Stimulated activated CD4-positive, alpha-beta T cell treated with anti-CD3 and anti-CD28 coated beads, Interleukin-1b, Interleukin-23, amount 100 ng/mL, for 24 hours (primary cell): ENCODE measurements around the gene TCEAL1.
"Not testable (repeated sequence)": the region's sequence is repeated elsewhere in the genome, so short reads cannot be mapped to it uniquely, and the experiment has no call there.

Experiments
- DNase-seq, 4 experiments: peaks; one replicate each; pipeline ENCODE4 v3.0.0-alpha.2; 2020; ENCODE audit warnings: low read depth in 4 of 4, low spot score in 1 of 4

The TCEAL1 gene

GRCh38 chrX:103628386-103629317 lies at the start of gene TCEAL1:
TSS of gene TCEAL1 (plus strand) at chrX:103628975. CDS start at chrX:103629917, 942 bp downstream.
- DNase-seq: no peak

DNA sequence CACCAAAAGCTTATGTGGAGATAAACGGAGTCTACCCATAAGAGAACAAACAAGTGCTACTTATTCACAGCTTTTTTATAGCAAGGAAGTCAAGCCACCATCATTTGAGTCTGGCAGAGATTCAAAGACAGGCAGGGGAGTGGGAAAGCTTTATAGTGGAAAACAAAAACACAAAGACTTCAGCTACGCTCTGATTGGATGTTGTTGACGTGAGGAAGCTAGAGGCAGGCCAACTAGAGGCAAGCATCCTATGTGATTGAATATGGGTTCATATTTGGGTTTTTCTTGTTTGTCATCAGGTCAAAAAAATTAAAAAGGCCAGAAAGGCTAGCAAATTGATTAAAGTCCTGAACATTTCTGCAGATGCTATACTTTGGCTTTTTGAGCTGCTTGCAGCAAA lies 44.2 kb upstream of the TCEAL1 start:
- no peak for DNase-seq

DNA sequence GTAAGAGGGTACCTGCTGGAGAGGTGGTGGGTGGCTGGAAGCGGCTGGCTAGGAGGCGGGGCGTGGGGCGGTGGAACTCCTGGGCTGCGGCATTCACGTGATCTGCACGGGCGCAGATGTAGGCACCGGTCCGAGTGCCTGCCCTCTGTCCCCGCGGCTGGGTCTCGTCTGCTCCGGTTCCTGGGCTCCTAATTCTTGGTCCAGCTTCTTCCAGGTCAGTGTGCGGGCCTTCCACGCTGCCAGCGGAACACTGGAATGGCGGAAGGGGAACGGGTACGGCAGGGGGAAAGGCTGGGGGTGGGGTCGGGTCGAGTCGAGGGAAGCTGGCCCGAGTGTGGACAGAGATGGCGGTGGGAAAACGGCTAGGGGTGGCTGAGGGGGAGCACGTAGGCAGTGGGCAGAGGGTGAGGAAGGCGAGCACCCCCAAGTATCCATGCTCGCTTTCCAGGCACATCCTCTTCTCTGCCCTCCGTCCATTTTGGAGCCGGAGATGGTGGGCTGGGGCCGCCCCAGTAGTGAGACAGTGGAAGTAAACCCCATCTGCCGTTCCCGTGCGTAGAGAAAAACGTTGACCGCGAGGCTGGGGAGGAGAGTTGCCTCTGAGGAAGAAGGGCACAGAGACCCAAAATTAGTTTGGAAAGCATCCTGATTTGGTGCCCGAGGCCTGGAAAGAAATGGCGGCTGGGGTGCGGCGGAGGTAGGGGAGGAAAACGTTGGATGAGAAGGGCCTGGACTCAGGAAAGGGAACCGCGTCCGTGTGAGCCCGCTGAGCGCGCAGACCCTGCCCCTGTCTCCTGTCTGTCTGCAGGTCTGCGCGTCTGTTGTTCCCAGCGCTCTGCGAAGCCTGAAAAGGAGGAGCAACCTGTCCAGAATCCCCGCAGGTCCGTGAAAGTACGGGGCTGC lies 43.1 kb upstream of the TCEAL1 start, which contains the start of gene TCEAL4:
TCEAL4 (plus strand) TSS at position 105 of the 903 bp plus-strand sequence. CDS start 1,161 bp downstream, outside the sequence.
- no peak for DNase-seq

- DNase-seq: no peak
These were observed 42.5 kb upstream of the TCEAL1 start for GRCh38 chrX:103586314-103586646.

DNA sequence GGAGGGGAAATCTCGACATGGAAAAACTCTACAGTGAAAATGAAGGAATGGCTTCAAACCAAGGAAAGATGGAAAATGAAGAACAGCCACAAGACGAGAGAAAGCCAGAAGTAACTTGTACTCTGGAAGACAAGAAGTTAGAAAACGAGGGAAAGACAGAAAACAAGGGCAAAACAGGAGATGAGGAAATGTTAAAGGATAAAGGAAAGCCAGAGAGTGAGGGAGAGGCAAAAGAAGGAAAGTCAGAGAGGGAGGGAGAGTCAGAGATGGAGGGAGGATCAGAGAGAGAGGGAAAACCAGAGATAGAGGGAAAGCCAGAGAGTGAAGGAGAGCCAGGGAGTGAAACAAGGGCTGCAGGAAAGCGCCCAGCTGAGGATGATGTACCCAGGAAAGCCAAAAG lies 42.1 kb upstream of the TCEAL1 start:
- no peak for DNase-seq

GRCh38 chrX:103592295-103592694 lies 36.5 kb upstream of the TCEAL1 start:
- DNase-seq: not testable (repeated sequence)

GRCh38 chrX:103595202-103595601 lies 33.6 kb upstream of the TCEAL1 start:
- not testable (repeated sequence) for DNase-seq

DNA sequence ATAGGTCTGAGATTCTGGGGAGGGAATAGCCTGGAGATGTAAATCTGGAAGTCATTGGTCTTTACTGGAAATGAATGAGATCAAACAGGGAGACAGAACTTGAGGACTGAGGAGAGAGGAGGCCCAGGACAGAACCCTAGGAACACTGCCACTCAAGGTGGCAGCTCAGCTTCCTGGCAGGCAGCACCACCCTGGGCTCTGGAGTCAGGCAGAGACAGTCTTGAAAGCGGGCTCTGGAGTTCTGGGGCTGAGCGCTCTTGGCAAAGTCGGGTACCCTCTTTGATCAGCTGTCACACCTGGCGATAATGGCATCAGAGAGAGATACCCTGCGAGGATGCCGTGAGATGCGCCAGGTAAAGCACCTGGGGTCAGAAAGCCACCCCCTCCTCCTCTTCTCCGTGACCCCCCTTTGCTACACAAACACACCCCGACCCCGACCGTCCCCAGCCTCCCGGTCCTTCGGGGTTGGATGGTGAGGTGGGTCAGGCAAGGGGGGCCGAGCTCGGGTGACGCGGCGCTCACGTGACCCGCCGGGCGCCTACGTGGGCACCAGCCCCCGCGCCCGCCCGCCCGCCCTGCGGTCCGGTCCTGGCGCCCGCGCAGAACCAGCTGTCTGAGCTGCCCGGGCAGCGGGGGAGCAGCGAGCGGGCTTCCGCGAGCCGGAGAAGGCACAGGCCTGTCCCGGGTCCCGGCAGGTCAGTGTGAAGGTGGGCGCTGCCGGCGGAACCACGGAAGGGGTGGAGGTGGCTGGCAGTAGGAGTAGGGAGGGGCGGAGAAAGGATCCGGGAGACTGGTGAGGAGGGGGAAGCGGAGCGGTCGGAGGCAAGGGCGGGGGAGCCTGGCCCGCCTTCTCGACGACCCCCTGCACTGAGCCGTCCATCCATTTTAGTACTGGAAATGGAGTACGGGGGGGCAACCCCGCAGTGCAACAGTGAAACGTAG lies 21.1 kb upstream of the TCEAL1 start, which contains the start of gene TCEAL3:
TCEAL3 (plus strand) TSS at position 600 of the 942 bp plus-strand sequence. CDS start 1,102 bp downstream, outside the sequence.
- no peak for DNase-seq

DNA sequence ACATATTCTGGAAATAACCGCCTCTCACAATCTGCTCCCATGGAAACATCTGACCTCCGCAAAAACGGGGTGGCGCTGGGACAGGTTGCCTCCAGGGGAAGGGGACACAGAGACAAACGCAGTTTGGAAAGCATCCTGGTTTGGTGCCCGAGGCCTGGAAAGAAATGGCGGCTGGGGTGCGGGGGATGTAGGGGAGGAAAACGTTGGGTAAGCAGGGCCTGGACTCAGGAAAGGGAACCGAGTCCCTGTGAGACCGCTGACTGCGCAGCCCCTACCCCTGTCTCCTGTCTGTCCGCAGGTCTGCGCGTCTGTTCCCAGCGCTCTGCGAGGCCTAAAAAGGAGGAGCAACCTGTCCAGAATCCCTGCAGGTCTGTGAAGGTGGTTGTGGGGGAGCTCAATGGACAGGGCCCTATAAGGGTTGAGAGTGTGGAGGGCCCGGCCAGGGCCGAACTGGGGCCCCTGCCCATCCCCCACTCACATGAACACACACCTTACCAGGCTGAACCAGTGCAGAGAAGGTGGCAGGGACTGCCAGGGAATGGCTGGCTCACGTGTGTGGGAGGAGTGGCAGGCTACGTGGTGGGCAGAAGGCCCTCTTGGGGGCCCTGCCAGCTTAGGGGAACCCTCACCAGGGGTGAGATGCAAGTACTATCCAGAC lies 20.3 kb upstream of the TCEAL1 start:
- no peak for DNase-seq

GRCh38 chrX:103610282-103610681 lies 18.5 kb upstream of the TCEAL1 start:
- no peak for DNase-seq

DNA sequence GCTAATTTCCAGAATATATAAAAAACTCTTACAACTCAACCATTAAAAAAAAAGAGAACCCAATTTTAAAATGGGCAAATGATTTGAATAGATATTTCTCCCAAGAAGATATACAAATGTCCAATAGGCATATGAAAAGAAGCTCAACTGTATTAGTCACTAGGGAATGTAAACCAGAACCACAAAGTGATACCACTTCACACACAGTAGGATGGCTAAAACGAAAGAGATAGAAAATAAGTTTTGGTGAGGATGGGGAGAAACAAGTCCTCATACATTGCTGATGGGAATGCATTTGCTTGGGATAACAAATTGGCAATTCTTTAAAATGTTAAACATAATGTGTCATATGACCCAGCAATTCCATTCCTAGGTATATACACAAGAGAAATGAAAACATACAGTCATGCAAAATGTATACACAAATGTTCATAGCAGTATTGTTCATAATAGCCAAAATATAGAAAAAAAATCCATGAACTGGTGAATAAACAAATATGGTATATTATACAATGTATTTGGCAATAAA lies 15.3 kb upstream of the TCEAL1 start:
- no peak for DNase-seq

GRCh38 chrX:103614999-103615398 lies 13.8 kb upstream of the TCEAL1 start:
- no peak for DNase-seq

- DNase-seq: no peak
These were observed 12.9 kb upstream of the TCEAL1 start for GRCh38 chrX:103615781-103616371.

GRCh38 chrX:103616676-103617186 lies 12.0 kb upstream of the TCEAL1 start:
- DNase-seq: no peak

DNA sequence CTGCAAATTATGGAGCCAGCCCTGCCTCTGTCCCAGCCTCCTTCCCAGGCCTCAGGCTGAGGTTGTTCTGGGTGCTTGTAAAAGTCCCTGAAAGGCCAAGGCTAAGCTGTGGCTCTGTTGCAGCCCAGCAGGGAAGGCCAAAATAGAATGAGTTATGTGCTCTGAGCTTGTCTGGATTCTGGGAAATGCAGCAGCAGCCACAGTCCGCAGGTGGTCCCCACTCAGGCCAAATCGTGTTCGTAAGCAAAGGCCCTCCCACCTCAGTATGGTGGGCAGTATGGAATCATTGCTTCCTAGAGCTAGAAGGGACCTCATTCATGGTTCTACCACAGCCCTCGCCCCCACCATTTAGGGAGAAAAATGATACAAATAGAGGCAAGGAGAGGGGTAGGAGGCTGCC lies 4.7 kb upstream of the TCEAL1 start:
- no peak for DNase-seq

- no peak for DNase-seq
These were observed 1.9 kb upstream of the TCEAL1 start for GRCh38 chrX:103626855-103627254.

- no peak for DNase-seq
These were observed 769 bp downstream of the TCEAL1 start for GRCh38 chrX:103629318-103630170.

- DNase-seq: no peak
These were observed 1.4 kb downstream of the TCEAL1 start for GRCh38 chrX:103630171-103630511.
